K562 (cell line): Measurements from ENCODE around the gene POLR1B. TPM values are rescaled to one million over a fixed set of nuclear protein-coding genes. Genes with fewer than 3 reads are reported as not detected.

Experiments used
- ARHGAP35 ChIP-seq: fragments of 450-650 bp; IDR thresholded peaks from 2 replicates; pipeline ENCODE4 v1.6.1; 2018; ENCODE audit not compliant: partially characterized antibody
- BCL6 ChIP-seq: fragments of 250-450 bp; sonication (Bioruptor Pico); IDR thresholded peaks from 2 replicates; pipeline ENCODE4 v1.4.0; 2020
- BDP1 ChIP-seq: IDR thresholded peaks from 3 replicates; pipeline ENCODE4 v1.6.1; 2011; ENCODE audit not compliant: insufficient read length, insufficient read depth
- BRD9 ChIP-seq: fragments of 450-650 bp; IDR thresholded peaks from 2 replicates; pipeline ENCODE4 v1.6.1; 2018; ENCODE audit warnings: low read depth; ENCODE audit not compliant: partially characterized antibody
- CHD2 ChIP-seq: IDR thresholded peaks from 2 replicates; pipeline ENCODE4 v1.6.1; 2011; ENCODE audit warnings: low read depth, low read length
- FOXM1 ChIP-seq, 2 experiments: fragments of 450-650 bp in 1 of 2; sonication (generic) in 1 of 2; formaldehyde crosslinking in 1 of 2; IDR thresholded peaks; 2 replicates each; pipeline versions ENCODE4 v1.6.1 to v1.9.0; 2017 to 2022; ENCODE audit warnings: low read depth in 2 of 2, mild to moderate bottlenecking in 2 of 2, missing genetic modification reagents in 1 of 2, moderate library complexity in 1 of 2
- FUS ChIP-seq: fragments of 200-400 bp; formaldehyde crosslinking; optimal IDR thresholded peaks from 2 replicates; pipeline ENCODE3; 2017; ENCODE audit warnings: low read depth, low read length
- HDAC2 ChIP-seq: fragments of 450-650 bp; IDR thresholded peaks from 2 replicates; pipeline ENCODE4 v1.6.1; 2016; ENCODE audit warnings: mild to moderate bottlenecking
- JUND ChIP-seq, 2 experiments: IDR thresholded peaks; 2 replicates in 1 of 2; 3 replicates in 1 of 2; pipeline ENCODE4 v1.6.1; 2011; ENCODE audit warnings: borderline replicate concordance in 2 of 2, low read depth in 2 of 2, low read length in 2 of 2, improper control_type of control experiment in 1 of 2, missing biosample characterization in 1 of 2, missing genetic modification characterization in 1 of 2, missing genetic modification reagents in 1 of 2
- KDM4B ChIP-seq, 2 experiments: fragments of 450-650 bp in 1 of 2; sonication (generic) in 1 of 2; IDR thresholded peaks; 2 replicates each; pipeline ENCODE4 v1.6.1; 2016 to 2017; ENCODE audit warnings: borderline replicate concordance in 2 of 2, antibody characterized with exemption in 1 of 2, low read depth in 1 of 2, mild to moderate bottlenecking in 1 of 2
- MCM2 ChIP-seq: fragments of 450-650 bp; IDR thresholded peaks from 2 replicates; pipeline ENCODE4 v1.6.1; 2017; ENCODE audit warnings: low read depth, mild to moderate bottlenecking
- NONO ChIP-seq, 2 experiments: fragments of 200-400 bp in 1 of 2; fragments of 450-650 bp in 1 of 2; formaldehyde crosslinking in 1 of 2; IDR thresholded peaks; 2 replicates each; pipeline ENCODE4 v1.6.1; 2017; ENCODE audit warnings: low read depth in 2 of 2, mild to moderate bottlenecking in 2 of 2, moderate library complexity in 2 of 2, low read length in 1 of 2
- NR2C2 ChIP-seq, 2 experiments: fragments of 200-800 bp in 1 of 2; sonication (Bioruptor generic) in 1 of 2; sonication (generic) in 1 of 2; formaldehyde crosslinking in 1 of 2; IDR thresholded peaks; 2 replicates each; pipeline versions ENCODE4 v1.6.1 to v1.8.0; 2016 to 2022; ENCODE audit warnings: mild to moderate bottlenecking in 1 of 2, missing compliant biosample characterization in 1 of 2, missing genetic modification characterization in 1 of 2, missing genetic modification reagents in 1 of 2
- POLR3A ChIP-seq: IDR thresholded peaks from 2 replicates; pipeline ENCODE4 v1.6.1; 2011; ENCODE audit warnings: borderline replicate concordance, mild to moderate bottlenecking, moderate library complexity; ENCODE audit not compliant: insufficient read length, insufficient read depth; ENCODE audit errors: extremely low read depth
- PRPF4 ChIP-seq: fragments of 200-400 bp; formaldehyde crosslinking; IDR thresholded peaks from one replicate; pipeline ENCODE4 v1.6.1; 2017; ENCODE audit warnings: low read length, low read depth, mild to moderate bottlenecking; ENCODE audit not compliant: insufficient read depth, poor library complexity, severe bottlenecking
- RBM22 ChIP-seq: fragments of 200-400 bp; formaldehyde crosslinking; IDR thresholded peaks from 2 replicates; pipeline ENCODE4 v1.6.1; 2018; ENCODE audit warnings: low read length, low read depth; ENCODE audit not compliant: poor library complexity, severe bottlenecking
- SREBF2 ChIP-seq: sonication (generic); formaldehyde crosslinking; IDR thresholded peaks from 2 replicates; pipeline ENCODE4 v1.4.0; 2020; ENCODE audit warnings: mild to moderate bottlenecking, missing genetic modification reagents
- TAF1 ChIP-seq: IDR thresholded peaks from 2 replicates; pipeline ENCODE4 v1.6.1; 2011; ENCODE audit warnings: mild to moderate bottlenecking, low read length, moderate library complexity; ENCODE audit not compliant: insufficient read depth, control insufficient read depth, severe bottlenecking; ENCODE audit errors: extremely low read depth
- TFAP4 ChIP-seq: sonication (generic); formaldehyde crosslinking; IDR thresholded peaks from 2 replicates; pipeline ENCODE4 v1.8.0; 2022; ENCODE audit warnings: missing genetic modification reagents, mild to moderate bottlenecking, moderate library complexity, borderline replicate concordance
- ZBTB1 ChIP-seq: sonication (generic); formaldehyde crosslinking; IDR thresholded peaks from 2 replicates; pipeline ENCODE4 v1.8.1; 2023; ENCODE audit warnings: missing genetic modification reagents, low read depth, mild to moderate bottlenecking, borderline replicate concordance
- ZFX ChIP-seq: sonication (generic); formaldehyde crosslinking; IDR thresholded peaks from 2 replicates; pipeline ENCODE4 v1.8.0; 2022; ENCODE audit warnings: mild to moderate bottlenecking, missing genetic modification reagents, moderate library complexity
- ZNF41 ChIP-seq: fragments of 250-450 bp; sonication (Bioruptor Pico); conservative IDR thresholded peaks from 2 replicates; pipeline ENCODE4 v1.4.0; 2020; ENCODE audit warnings: mild to moderate bottlenecking
- ZNF57 ChIP-seq: fragments of 450-650 bp; formaldehyde crosslinking; IDR thresholded peaks from 2 replicates; pipeline ENCODE4 v1.4.0; 2020; ENCODE audit warnings: mild to moderate bottlenecking, moderate library complexity
- ZNF592 ChIP-seq: fragments of 450-650 bp; IDR thresholded peaks from 2 replicates; pipeline ENCODE4 v1.6.1; 2017; ENCODE audit warnings: antibody characterized with exemption, mild to moderate bottlenecking
- polyA plus RNA-seq, 8 experiments: library from polyadenylated mRNA; depleted of rRNA in 4 of 8; stranded (reverse) in 5 of 8; unstranded in 3 of 8; fragments of >200 nt; fragmentation: Nextera tagmentation in 2 of 8; fragmentation: Illumina TruSeq in 1 of 8; extraction: Ambion mirVana in 2 of 8; extraction: Trizol in 1 of 8; gene quantifications; 2 replicates each; pipeline versions ENCODE4 v1.2.1 to v1.2.3, GENCODE V29; 2011 to 2014; ENCODE audit warnings: inconsistent platforms in 1 of 8, missing spikeins in 1 of 8
- total RNA-seq, 7 experiments: library from RNA; depleted of rRNA in 6 of 7; stranded (reverse); fragments of >200 nt in 6 of 7; fragmentation: Illumina TruSeq in 2 of 7; extraction: Trizol in 2 of 7; gene quantifications; 2 replicates each; pipeline versions ENCODE4 v1.2.1 to v1.2.3, GENCODE V29; 2011 to 2021; ENCODE audit warnings: low replicate concordance in 1 of 7

Gene POLR1B
- total and polyA plus RNA-seq, 9 of the 15 experiments (the other 6 are each of a cell fraction or from before 2014, with no cell fraction given), result 19.8 to 55.1 (median 40.2) TPM

DNA sequence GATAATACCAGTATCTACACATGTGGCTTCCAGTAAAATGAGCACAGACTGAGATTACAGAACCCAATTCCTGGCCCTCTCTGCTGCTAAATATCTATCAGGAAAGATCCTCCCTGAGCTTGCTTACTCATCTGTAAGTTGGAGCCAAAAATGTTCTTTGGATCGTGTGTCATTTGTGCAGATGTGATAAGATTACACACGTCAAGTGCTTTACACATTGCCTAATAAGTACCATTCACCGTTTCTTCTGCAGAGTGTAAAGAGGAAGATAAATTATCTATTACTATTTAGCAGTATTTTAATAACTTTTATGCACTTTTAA is 80.2 kb downstream of the POLR1B start (continued):
- TF ChIP-seq JUND (IDR thresholded peaks at IDR 0.05; ENCODE audit: borderline replicate concordance, low read depth, low read length), result peak; percentile 71; the same call in 1 of the 2 replicates
- TF ChIP-seq JUND (tag; IDR thresholded peaks at IDR 0.05; ENCODE audit: borderline replicate concordance, low read depth, low read length), result peak; percentile 62; the same call in 1 of the 3 replicates
- no peak for TF ChIP-seq ZNF41
- TF ChIP-seq NR2C2 (CRISPR knock-in tag; IDR thresholded peaks at IDR 0.05), result no peak
- no peak for TF ChIP-seq NR2C2 (tag; IDR thresholded peaks at IDR 0.05)
- TF ChIP-seq TAF1, result no peak
- no peak for TF ChIP-seq KDM4B (IDR thresholded peaks at IDR 0.05; ENCODE audit: borderline replicate concordance in 2 of 2, low read depth in 1 of 2)
- no peak for TF ChIP-seq BCL6 (CRISPR knock-in tag)
- no peak for TF ChIP-seq FUS
- no peak for TF ChIP-seq ZBTB1 (CRISPR knock-in tag)
- TF ChIP-seq ARHGAP35, result no peak
- TF ChIP-seq RBM22, result no peak
- no peak for TF ChIP-seq TFAP4 (CRISPR knock-in tag)
- TF ChIP-seq MCM2, result no peak
- TF ChIP-seq HDAC2, result no peak
- TF ChIP-seq PRPF4, result no peak
- no peak for TF ChIP-seq ZNF57 (CRISPR knock-in tag)
- no peak for TF ChIP-seq FOXM1 (IDR thresholded peaks at IDR 0.05; ENCODE audit: low read depth)
- no peak for TF ChIP-seq FOXM1 (CRISPR knock-in tag; IDR thresholded peaks at IDR 0.05; ENCODE audit: low read depth)
- TF ChIP-seq CHD2, result no peak
- TF ChIP-seq ZNF592, result no peak
- TF ChIP-seq SREBF2 (CRISPR knock-in tag), result no peak
- no peak for TF ChIP-seq NONO (IDR thresholded peaks at IDR 0.05; ENCODE audit: low read depth in 2 of 2, low read length in 1 of 2)
- no peak for TF ChIP-seq POLR3A
- no peak for TF ChIP-seq BDP1
- no peak for TF ChIP-seq ZFX
- no peak for TF ChIP-seq BRD9
